GM12865 (cell line): ENCODE results near the gene UBE2J2.

Experiments used
- DNase-seq: peaks from one replicate; pipeline ENCODE4 v3.0.0; 2010; ENCODE audit warnings: low read depth
- H3K4me3 ChIP-seq: 2 replicates; pipeline ENCODE4 v1.5.1; 2011; ENCODE audit warnings: mild to moderate bottlenecking, low read depth, low read length, control low read depth
- TF ChIP-seq, protein P1 (sequence below): IDR thresholded peaks from 2 replicates; pipeline ENCODE4 v1.5.1; 2011; ENCODE audit warnings: low read length, control low read depth, low read depth, inconsistent platforms; ENCODE audit not compliant: insufficient read depth; ENCODE audit errors: missing control alignments

UBE2J2 gene

DNA sequence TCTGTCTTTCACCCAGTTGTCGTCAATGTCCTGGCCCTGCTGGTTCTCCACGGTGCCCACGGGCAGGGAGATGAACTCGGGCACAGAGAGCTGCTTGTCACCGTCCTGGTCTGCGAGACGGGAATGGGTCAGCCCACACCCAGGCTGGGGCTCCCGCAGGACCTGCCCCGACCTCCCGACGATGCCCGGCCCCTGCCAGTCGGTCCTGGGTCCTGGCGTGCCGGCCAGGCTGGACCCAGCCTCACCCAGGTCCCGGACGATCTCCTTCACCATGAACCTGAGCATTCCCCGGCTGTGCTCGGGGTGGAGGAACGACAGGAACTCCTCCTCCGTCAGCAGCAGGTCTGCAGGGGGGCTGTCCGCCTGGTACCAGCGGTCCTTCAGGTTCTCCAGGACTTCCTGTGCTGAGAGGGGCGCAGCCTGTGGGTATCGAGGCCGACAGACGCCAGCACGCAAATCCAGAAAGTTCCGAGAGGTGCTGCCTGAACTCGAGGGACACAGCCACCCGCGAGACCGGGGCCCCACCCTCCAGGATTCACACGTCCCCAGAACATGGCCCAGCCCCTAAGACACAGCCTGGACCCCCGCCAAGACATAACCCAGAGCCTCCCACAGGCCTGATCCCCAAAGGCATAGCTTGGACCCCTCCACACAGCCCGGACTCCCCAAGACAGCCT, 55.0 kb downstream of the UBE2J2 start:
- TF ChIP-seq, protein P1, sequence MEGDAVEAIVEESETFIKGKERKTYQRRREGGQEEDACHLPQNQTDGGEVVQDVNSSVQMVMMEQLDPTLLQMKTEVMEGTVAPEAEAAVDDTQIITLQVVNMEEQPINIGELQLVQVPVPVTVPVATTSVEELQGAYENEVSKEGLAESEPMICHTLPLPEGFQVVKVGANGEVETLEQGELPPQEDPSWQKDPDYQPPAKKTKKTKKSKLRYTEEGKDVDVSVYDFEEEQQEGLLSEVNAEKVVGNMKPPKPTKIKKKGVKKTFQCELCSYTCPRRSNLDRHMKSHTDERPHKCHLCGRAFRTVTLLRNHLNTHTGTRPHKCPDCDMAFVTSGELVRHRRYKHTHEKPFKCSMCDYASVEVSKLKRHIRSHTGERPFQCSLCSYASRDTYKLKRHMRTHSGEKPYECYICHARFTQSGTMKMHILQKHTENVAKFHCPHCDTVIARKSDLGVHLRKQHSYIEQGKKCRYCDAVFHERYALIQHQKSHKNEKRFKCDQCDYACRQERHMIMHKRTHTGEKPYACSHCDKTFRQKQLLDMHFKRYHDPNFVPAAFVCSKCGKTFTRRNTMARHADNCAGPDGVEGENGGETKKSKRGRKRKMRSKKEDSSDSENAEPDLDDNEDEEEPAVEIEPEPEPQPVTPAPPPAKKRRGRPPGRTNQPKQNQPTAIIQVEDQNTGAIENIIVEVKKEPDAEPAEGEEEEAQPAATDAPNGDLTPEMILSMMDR: no peak
- no peak for DNase-seq
- H3K4me3 ChIP-seq: no peak overlapping the region

DNA sequence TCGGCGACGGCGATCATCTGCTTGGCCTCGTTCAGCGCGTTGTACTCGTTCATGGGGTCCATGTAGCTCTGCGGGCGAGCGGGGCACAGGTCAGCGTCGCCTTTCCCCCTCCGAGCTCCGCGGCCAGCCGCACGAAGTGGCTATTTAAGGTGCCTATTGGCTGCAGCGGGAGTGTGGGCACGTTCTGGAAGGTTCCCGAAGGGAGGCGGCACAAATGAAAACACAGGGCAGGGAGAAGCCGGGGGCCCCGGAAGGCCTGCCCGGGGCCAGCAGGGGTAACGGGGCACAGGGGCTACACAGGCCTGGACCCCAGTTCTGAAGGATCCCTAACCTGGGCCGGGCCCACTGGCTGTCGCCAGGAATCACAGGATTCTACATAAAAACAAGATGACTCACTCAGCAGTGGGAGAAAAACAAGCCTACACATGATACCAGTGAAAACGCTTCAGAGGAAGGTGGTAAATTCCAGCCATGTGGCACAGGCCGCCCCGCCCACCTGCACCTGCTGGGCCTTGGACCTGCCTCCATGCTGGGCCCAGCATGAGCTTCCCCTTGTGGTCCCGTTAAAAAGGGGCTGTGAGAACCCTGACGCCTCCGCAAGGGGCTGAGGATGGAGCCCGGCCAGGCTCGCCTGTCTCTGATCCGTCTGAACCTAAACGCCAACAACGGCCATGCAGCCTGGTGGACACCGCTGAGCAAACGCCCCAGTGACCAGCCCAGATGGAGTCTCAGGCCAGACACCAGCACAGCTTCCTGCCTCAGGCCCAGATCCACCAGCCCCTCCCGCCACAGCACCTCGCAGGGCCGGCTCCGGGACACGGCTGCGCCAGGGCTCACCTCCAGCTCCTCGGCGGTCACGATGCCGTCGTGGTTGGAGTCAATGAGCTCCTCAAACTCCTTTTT, 55.8 kb downstream of the UBE2J2 start:
- no peak for DNase-seq
- TF ChIP-seq, protein P1: no peak
- no peak overlapping the region for H3K4me3 ChIP-seq

DNA sequence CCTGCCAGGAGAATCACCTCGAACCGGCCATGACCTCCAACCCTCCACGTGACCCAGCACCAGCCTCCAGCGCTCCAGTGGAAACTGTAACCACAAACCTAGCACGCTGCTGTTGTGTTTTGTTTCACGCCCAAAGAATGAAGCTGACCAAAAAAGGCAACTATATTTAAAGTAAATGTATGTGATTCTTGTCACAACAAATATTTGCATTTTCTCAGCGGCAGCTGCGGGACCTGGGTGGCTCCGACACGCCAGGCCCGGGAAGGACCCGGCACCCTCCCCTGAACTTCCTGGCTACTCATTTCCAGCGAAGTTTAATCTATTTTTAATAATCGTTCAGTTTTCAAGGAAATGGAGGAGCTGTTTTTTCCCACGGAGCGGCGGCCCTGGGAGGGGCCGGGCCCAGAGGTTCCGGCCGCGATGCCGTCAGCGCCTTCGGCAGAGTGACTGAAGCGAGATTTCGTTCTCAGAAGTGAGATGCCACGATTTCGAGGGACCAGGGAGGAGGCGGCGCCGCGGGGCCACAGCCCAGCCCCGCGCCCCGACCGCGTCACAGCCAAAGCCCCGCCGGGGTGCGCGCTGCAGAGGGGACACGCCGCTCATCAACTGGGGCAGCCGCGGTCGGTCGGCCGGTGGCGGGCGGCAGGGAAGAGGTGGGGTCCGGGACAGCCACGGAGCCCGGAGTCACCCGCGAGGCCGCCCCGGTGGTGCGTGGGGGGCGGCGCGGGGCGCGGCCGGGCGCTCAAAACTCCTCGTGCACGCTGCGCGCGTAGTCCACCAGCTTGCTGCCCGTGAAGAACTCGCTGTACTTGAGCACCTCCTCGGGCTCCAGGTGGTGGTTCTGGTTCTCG, 56.7 kb downstream of the UBE2J2 start:
- TF ChIP-seq, protein P1: no peak
- no peak for DNase-seq
- H3K4me3 ChIP-seq: no peak overlapping the region

DNA sequence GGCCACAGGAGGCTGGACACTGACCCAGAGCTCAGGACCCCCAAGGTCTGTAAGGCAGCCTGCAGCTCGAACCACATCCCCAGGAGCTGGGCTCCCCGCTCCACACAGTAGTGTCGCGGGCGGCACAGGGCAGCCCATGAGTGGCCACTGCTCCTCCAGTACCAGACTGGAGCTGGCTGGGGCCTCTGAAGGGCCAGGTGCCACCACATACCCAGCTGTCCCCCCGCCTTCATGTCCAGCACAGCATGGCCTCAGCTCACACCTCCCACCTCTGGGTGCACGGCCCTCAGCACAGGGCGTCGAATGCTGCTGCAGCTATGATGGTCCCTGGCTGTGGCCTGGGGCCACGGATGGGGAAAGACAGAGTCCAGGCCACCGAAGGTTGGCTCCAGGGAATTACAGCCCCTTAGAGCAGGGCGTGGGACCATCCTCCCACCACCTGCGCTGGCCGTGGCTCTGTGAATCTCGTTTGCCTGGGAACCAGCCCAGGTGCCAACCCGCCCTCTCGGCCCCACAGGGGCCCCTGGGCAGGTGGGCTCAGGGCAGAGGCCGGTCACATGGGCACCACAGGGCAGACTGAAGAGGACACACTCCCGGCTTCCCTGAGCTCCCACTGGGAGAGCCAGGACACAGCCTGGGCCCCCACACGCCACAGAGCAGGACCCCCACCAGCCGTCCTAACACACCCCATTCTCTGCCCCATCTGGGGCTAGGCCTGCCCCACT, 57.6 kb downstream of the UBE2J2 start:
- TF ChIP-seq, protein P1: no peak
- H3K4me3 ChIP-seq: no peak overlapping the region
- DNase-seq: no peak

DNA sequence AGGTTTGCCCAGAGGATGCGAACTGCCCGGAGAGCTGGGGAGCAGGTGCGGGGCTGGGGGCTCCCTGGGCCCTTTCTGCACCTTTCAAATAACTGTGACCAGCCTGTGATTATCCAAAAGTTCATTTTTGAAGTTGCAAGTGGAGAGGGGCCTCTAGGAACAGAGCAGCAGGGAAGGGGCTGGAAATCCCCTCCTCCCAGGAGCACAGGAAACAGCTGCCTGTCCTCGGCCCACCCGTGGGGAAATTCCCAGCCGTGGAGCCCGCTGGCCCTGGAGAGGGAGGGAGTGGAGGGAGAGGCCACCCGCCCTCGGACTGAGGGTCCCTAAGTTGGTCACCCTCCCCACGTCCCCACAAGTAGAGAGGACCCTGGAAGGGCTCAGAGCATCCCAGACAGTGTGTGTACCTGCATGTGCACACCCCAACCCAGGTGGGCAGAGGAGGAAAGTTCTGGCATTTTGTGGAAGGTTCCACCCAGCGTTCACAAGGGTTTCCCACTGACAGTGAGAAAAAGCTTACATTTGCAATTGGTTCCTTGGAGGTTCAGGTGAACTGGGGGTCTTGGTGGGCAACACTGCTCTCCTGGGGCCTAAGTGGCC, 58.5 kb downstream of the UBE2J2 start:
- TF ChIP-seq, protein P1: no peak
- no peak for DNase-seq
- no peak overlapping the region for H3K4me3 ChIP-seq
